ENCODE data around the gene MGRN1.

Gene MGRN1

GRCh38 chr16:4677390-4677789, 52.8 kb downstream of the MGRN1 start:
- DNase-seq = no peak

GRCh38 chr16:4677994-4678393, 53.4 kb downstream of the MGRN1 start:
- DNase-seq = no peak

- DNase-seq = no peak
Measured at GRCh38 chr16:4678596-4678995, 54.0 kb downstream of the MGRN1 start.

GRCh38 chr16:4679156-4679849, 54.7 kb downstream of the MGRN1 start:
- DNase-seq = no peak

- no peak for DNase-seq
Measured at GRCh38 chr16:4679850-4680636, 55.4 kb downstream of the MGRN1 start.

- no peak for DNase-seq
Measured at GRCh38 chr16:4680673-4681470, 56.2 kb downstream of the MGRN1 start.

- DNase-seq = no peak
Measured at GRCh38 chr16:4681471-4682083, 57.0 kb downstream of the MGRN1 start.

- no peak for DNase-seq
Measured at GRCh38 chr16:4682084-4682591, 57.5 kb downstream of the MGRN1 start.

- DNase-seq = peak; percentile 65 to 77
Measured at GRCh38 chr16:4682616-4683254, 58.1 kb downstream of the MGRN1 start.

GRCh38 chr16:4683255-4684057, 58.8 kb downstream of the MGRN1 start:
- DNase-seq = no peak

GRCh38 chr16:4684058-4684715, 59.6 kb downstream of the MGRN1 start:
- no peak for DNase-seq

GRCh38 chr16:4684763-4685162, 60.1 kb downstream of the MGRN1 start:
- DNase-seq = no peak

GRCh38 chr16:4685292-4685691, 60.7 kb downstream of the MGRN1 start:
- DNase-seq = no peak

- no peak for DNase-seq
Measured at GRCh38 chr16:4685776-4686496, 61.3 kb downstream of the MGRN1 start.

- no peak for DNase-seq
Measured at GRCh38 chr16:4686497-4687210, 62.0 kb downstream of the MGRN1 start.

GRCh38 chr16:4687416-4687815, 62.8 kb downstream of the MGRN1 start:
- DNase-seq = no peak

GRCh38 chr16:4687946-4688673, 63.5 kb downstream of the MGRN1 start:
- DNase-seq = no peak

GRCh38 chr16:4688674-4689045, 64.0 kb downstream of the MGRN1 start:
- no peak for DNase-seq
